ENCODE results near the gene KNCN. TPM values are rescaled to one million over a fixed set of nuclear protein-coding genes. Genes with fewer than 3 reads are reported as not detected.

KNCN gene
- total RNA-seq, 1 experiment from 2014 or later = not detected

DNA sequence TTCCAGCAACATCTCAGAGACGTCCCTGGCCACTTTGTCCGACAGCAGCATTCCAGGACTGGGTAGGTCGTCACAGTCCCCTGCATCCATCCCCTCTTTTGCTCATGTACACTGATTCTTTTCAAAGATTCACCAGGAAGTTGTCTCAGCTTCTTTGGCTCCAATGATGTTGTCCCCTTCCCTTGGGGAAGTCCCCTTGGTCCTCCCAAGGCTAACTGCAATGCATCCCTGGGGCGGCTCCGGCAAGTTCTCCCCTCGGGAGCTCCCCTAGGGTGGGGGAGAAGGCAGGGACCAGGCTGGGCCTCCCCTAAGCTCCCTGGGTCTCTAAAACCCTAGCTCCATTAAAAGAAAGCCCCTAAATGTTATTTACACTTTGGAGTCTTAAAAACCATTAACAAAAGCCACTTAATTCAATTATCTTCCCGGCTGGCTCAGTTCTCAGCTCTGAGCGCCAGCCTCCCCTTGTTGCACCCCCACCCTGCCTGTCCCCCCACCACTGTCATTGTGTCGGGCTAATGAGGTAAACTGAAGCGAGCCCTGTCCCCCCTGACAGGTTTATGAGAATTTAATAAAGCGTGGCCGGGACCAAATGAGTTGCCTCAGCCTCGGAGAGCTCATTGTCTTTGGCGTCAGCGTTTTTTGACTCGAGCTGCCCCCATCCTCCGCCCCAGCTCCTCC lies 25.3 kb downstream of the KNCN start:
- H3K4me3 Mint-ChIP-seq (ENCODE audit: low read depth, unreplicated experiment) = no peak overlapping the region
- peaks cover 25% of the 10 kb centered on the region for H3K27me3 Mint-ChIP-seq (ENCODE audit: unreplicated experiment)
- H3K9me3 Mint-ChIP-seq (ENCODE audit: low read depth, unreplicated experiment) = no peaks in the 10 kb centered on the region
- H3K27ac Mint-ChIP-seq (ENCODE audit: unreplicated experiment) = no peak overlapping the region
- BruUV-seq (replicated peaks) = no TSS peak
- DNase-seq = no peak
- H3K4me1 Mint-ChIP-seq (ENCODE audit: low read depth, unreplicated experiment) = peaks cover 64% of the 10 kb centered on the region
- peaks cover 4% of the 10 kb centered on the region for H3K36me3 Mint-ChIP-seq (ENCODE audit: insufficient read depth, unreplicated experiment)
- CTCF ChIA-PET = interaction anchor here (0.6 to 1.5 kb wide), 6 partner anchors 9 to 84 kb away, joined by 3 to 6 read pairs (median 3); no protein-coding TSS in a partner anchor
- TF ChIP-seq, protein P1, sequence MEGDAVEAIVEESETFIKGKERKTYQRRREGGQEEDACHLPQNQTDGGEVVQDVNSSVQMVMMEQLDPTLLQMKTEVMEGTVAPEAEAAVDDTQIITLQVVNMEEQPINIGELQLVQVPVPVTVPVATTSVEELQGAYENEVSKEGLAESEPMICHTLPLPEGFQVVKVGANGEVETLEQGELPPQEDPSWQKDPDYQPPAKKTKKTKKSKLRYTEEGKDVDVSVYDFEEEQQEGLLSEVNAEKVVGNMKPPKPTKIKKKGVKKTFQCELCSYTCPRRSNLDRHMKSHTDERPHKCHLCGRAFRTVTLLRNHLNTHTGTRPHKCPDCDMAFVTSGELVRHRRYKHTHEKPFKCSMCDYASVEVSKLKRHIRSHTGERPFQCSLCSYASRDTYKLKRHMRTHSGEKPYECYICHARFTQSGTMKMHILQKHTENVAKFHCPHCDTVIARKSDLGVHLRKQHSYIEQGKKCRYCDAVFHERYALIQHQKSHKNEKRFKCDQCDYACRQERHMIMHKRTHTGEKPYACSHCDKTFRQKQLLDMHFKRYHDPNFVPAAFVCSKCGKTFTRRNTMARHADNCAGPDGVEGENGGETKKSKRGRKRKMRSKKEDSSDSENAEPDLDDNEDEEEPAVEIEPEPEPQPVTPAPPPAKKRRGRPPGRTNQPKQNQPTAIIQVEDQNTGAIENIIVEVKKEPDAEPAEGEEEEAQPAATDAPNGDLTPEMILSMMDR (IDR thresholded peaks at IDR 0.05; ENCODE audit: unreplicated experiment) = no peak
- intact Hi-C loops (cut with micrococcal nuclease; ENCODE audit: unreplicated experiment) = no loop called here

DNA sequence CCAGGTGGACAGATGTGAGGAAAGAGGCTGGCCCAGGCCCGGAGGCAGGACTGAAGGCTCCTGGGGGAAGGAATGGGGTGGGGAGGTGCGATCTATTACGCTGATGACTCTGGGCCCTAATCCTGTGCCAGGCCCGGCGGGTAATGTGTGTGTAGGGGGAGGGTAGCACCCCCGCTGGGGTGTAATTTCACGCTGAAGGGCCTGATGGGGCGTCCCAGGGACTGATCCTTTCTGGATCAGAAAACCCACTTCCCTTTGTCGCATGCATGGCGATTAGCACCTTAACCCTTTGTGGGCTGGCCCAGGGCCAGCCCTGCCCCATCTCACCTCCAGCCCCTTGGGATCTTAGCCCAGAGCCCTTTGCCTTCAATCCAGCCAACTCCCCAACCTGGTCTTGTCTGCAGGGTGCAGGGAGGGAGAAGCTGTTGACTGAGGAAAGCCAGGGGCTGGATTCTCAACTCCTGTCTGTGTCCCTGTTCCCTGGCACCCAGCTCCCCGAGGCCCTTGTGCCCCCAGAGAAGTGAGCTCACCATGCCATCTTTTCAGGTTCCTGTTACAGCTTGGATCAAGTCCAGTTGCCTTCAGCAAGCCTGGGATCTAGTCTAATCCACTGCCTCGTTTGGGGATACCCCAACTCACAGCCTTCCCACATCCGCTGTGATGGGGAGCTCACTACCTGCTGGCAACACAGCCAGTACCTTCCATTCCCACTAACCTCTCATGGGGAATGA lies 26.0 kb downstream of the KNCN start:
- Mint-ChIP-seq H3K27ac (ENCODE audit: unreplicated experiment) (no peak overlapping the region), H3K4me1 (ENCODE audit: low read depth, unreplicated experiment) (peaks cover 64% of the 10 kb centered on the region), H3K27me3 (ENCODE audit: unreplicated experiment) (peaks cover 19% of the 10 kb centered on the region), H3K9me3 (ENCODE audit: low read depth, unreplicated experiment) (no peaks in the 10 kb centered on the region), H3K4me3 (ENCODE audit: low read depth, unreplicated experiment) (no peak overlapping the region), H3K36me3 (ENCODE audit: insufficient read depth, unreplicated experiment) (peaks cover 4% of the 10 kb centered on the region)
- CTCF ChIA-PET = interaction anchor here (0.6 to 1.5 kb wide), 4 partner anchors 8 to 78 kb away, joined by 3 to 6 read pairs (median 3); no protein-coding TSS in a partner anchor
- intact Hi-C loops (cut with micrococcal nuclease; ENCODE audit: unreplicated experiment) = no loop called here
- no peak for DNase-seq
- BruUV-seq (replicated peaks) = no TSS peak
- TF ChIP-seq, protein P1 (IDR thresholded peaks at IDR 0.05; ENCODE audit: unreplicated experiment) = no peak

DNA sequence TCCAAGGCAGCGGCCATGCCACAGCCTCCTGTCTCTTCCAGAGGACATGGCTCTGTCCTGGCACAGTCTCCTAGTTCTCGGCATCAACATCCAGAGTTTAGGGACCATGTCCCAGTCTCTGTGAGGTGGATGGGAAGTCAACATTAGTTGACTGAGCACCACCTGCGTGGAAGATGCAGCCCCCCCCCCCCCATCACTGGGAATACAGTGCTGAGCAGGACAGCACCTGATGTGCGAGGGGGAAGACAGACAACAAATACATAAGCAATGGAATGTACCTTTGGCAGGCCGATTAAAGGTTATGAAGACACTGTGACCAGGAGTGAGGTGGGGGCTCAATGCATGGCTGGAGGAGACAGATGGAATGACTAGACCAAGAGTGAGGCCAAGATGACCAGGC lies 26.6 kb downstream of the KNCN start:
- Mint-ChIP-seq H3K4me1 (ENCODE audit: low read depth, unreplicated experiment) (peaks cover 68% of the 10 kb centered on the region), H3K27ac (ENCODE audit: unreplicated experiment) (no peak overlapping the region), H3K27me3 (ENCODE audit: unreplicated experiment) (peaks cover 19% of the 10 kb centered on the region), H3K4me3 (ENCODE audit: low read depth, unreplicated experiment) (no peak overlapping the region), H3K9me3 (ENCODE audit: low read depth, unreplicated experiment) (no peaks in the 10 kb centered on the region), H3K36me3 (ENCODE audit: insufficient read depth, unreplicated experiment) (peaks cover 5% of the 10 kb centered on the region)
- CTCF ChIA-PET = no interaction called here
- no TSS peak for BruUV-seq (replicated peaks)
- intact Hi-C loops (cut with micrococcal nuclease; ENCODE audit: unreplicated experiment) = no loop called here
- TF ChIP-seq, protein P1 (IDR thresholded peaks at IDR 0.05; ENCODE audit: unreplicated experiment) = no peak
- no peak for DNase-seq

- DNase-seq = no peak
- peaks cover 71% of the 10 kb centered on the region for H3K4me1 Mint-ChIP-seq (ENCODE audit: low read depth, unreplicated experiment)
- peaks cover 9% of the 10 kb centered on the region for H3K27me3 Mint-ChIP-seq (ENCODE audit: unreplicated experiment)
- BruUV-seq (replicated peaks) = no TSS peak
- intact Hi-C loops (cut with micrococcal nuclease; ENCODE audit: unreplicated experiment) = no loop called here
- no peak overlapping the region for H3K4me3 Mint-ChIP-seq (ENCODE audit: low read depth, unreplicated experiment)
- CTCF ChIA-PET = interaction anchor here (1.4 to 1.9 kb wide), 2 partner anchors 10 to 77 kb away, joined by 3 to 9 read pairs; no protein-coding TSS in a partner anchor
- H3K27ac Mint-ChIP-seq (ENCODE audit: unreplicated experiment) = no peak overlapping the region
- TF ChIP-seq, protein P1 (IDR thresholded peaks at IDR 0.05; ENCODE audit: unreplicated experiment) = no peak
- H3K36me3 Mint-ChIP-seq (ENCODE audit: insufficient read depth, unreplicated experiment) = peaks cover 5% of the 10 kb centered on the region
- no peaks in the 10 kb centered on the region for H3K9me3 Mint-ChIP-seq (ENCODE audit: low read depth, unreplicated experiment)
Observed at GRCh38 chr1:46523496-46524353, 27.7 kb downstream of the KNCN start.

All from Calu3 (cell line).